SJCRH30 (cell line): ENCODE results near the gene NHSL1. TPM values are rescaled to one million over a fixed set of nuclear protein-coding genes. Genes with fewer than 3 reads are reported as not detected.

Source experiments
- DNase-seq, 2 experiments: peaks; one replicate each; pipeline ENCODE4 v3.0.0-alpha.2; 2015 to 2020
- H3K27ac ChIP-seq: fragments of 250-450 bp; sonication (Bioruptor Pico); 2 replicates; pipeline ENCODE4 v1.5.1; 2020; ENCODE audit warnings: mild to moderate bottlenecking, moderate library complexity
- H3K27me3 ChIP-seq: fragments of 250-450 bp; sonication (Bioruptor Pico); 2 replicates; pipeline ENCODE4 v1.5.1; 2020; ENCODE audit warnings: mild to moderate bottlenecking, moderate library complexity
- H3K36me3 ChIP-seq: fragments of 250-450 bp; sonication (Bioruptor Pico); 2 replicates; pipeline ENCODE4 v1.5.1; 2020; ENCODE audit warnings: mild to moderate bottlenecking, moderate library complexity
- H3K4me1 ChIP-seq: fragments of 250-450 bp; sonication (Bioruptor Pico); 2 replicates; pipeline ENCODE4 v1.5.1; 2020; ENCODE audit warnings: mild to moderate bottlenecking, moderate library complexity
- H3K4me3 ChIP-seq: fragments of 250-450 bp; sonication (Bioruptor Pico); 2 replicates; pipeline ENCODE4 v1.5.1; 2020; ENCODE audit warnings: mild to moderate bottlenecking, moderate library complexity
- H3K9me3 ChIP-seq: fragments of 250-450 bp; sonication (Bioruptor Pico); replicated peaks from 2 replicates; pipeline ENCODE4 v1.5.1; 2020; ENCODE audit warnings: mild to moderate bottlenecking, moderate library complexity
- total RNA-seq: library from RNA; depleted of rRNA; stranded (reverse); fragments of >200 nt; shearing (Covaris generic); gene quantifications from 2 replicates; pipeline ENCODE4 v1.2.3, GENCODE V29; 2014

NHSL1 gene
- total RNA-seq, 1 experiment from 2014 or later = 4.1 TPM

DNA sequence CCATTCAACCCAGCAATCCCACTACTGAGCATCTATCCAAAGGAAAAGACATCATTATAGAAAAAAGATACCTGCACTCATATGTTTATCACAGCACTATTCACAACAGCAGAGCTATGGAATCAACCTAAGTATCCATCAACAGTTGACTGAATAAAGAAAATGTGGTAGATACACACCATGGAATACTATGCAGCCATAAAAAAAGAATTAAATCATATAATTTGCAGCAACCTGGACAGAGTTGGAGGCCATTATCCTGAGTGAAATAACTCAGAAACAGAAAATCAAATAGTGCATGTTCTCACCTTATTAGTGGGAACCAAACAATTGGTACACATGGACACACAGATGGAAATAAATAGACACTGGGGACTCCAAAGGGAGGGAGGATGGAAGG lies 23.2 kb downstream of the NHSL1 start:
- Histone ChIP-seq H3K9me3 (no peaks in the 10 kb centered on the region), H3K27ac (no peak overlapping the region), H3K4me1 (no peaks in the 10 kb centered on the region), H3K27me3 (no peaks in the 10 kb centered on the region), H3K36me3 (no peaks in the 10 kb centered on the region; the same call in 1 of the 2 replicates), H3K4me3 (no peak overlapping the region)
- DNase-seq = no peak

- DNase-seq = no peak
- Histone ChIP-seq H3K36me3 (no peaks in the 10 kb centered on the region), H3K27me3 (no peaks in the 10 kb centered on the region), H3K4me1 (no peaks in the 10 kb centered on the region), H3K4me3 (no peak overlapping the region), H3K9me3 (no peaks in the 10 kb centered on the region), H3K27ac (no peak overlapping the region)
Measured at GRCh38 chr6:138473144-138473543, 26.1 kb downstream of the NHSL1 start.

- no peaks in the 10 kb centered on the region for H3K36me3 ChIP-seq
- H3K9me3 ChIP-seq = no peaks in the 10 kb centered on the region
- no peak overlapping the region for H3K27ac ChIP-seq
- no peaks in the 10 kb centered on the region for H3K4me1 ChIP-seq
- H3K4me3 ChIP-seq = no peak overlapping the region
- H3K27me3 ChIP-seq = no peaks in the 10 kb centered on the region
- DNase-seq = no peak
Measured at GRCh38 chr6:138468320-138469015, 30.8 kb downstream of the NHSL1 start.

- no peaks in the 10 kb centered on the region for H3K27me3 ChIP-seq
- no peak overlapping the region for H3K4me3 ChIP-seq
- DNase-seq = no peak
- no peaks in the 10 kb centered on the region for H3K36me3 ChIP-seq
- H3K27ac ChIP-seq = no peak overlapping the region
- no peaks in the 10 kb centered on the region for H3K4me1 ChIP-seq
- no peaks in the 10 kb centered on the region for H3K9me3 ChIP-seq
Measured at GRCh38 chr6:138467901-138468300, 31.4 kb downstream of the NHSL1 start.

DNA sequence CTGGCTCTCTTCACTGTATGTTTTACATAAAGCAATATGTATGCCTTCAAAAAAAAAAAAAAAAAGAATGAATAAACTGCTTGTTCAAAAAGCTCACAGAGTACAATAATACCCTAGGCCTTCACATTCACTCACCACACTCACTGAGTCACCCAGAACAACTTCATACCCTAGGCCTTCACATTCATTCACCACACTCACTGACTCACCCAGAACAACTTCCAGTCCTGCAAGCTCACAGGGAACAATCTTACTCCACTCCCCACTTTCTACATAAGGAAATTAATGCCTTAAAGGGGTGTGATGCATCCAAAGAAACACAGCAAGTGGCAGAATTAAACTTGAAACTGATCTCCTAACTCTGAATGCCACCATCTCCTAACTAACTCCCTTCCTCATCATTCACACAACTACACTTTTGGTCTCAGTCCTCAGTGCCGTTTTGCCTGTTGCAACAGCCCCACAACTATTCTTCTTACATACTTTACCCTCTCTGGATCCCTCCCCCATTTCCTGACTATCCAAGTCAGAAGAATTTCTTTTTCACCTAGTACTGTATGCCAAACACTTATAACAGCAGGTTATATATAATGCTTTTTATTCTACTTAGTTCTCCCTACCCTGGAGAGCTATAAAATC lies 34.2 kb downstream of the NHSL1 start:
- no peak overlapping the region for H3K4me3 ChIP-seq
- no peaks in the 10 kb centered on the region for H3K9me3 ChIP-seq
- DNase-seq = no peak
- no peak overlapping the region for H3K27ac ChIP-seq
- H3K36me3 ChIP-seq = no peaks in the 10 kb centered on the region
- no peaks in the 10 kb centered on the region for H3K27me3 ChIP-seq
- no peaks in the 10 kb centered on the region for H3K4me1 ChIP-seq

DNA sequence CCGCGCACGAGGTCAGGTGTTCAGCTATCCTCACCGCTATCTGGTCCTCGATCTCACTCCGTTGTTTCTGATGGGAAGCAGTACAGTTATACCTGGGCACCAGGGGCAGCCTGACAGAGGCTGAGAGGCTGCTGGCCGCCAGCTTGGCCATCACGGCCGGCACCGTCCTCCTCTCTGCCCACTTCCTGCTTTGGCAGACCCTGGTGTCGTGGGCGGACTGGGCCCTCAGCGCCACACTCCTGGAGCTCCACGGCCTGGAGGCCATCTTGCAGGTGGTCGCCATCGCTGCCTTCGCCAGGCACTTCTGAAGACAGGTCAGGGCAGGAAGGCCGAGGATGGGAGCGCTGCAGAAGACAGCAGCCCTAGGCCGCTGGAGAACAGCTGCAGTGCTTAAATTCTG lies 35.2 kb downstream of the NHSL1 start:
- DNase-seq = no peak
- Histone ChIP-seq H3K4me1 (no peaks in the 10 kb centered on the region), H3K9me3 (no peaks in the 10 kb centered on the region), H3K27ac (no peak overlapping the region), H3K36me3 (no peaks in the 10 kb centered on the region), H3K27me3 (no peaks in the 10 kb centered on the region), H3K4me3 (no peak overlapping the region)

GRCh38 chr6:138461647-138462046 lies 37.6 kb downstream of the NHSL1 start:
- Histone ChIP-seq H3K4me1 (no peaks in the 10 kb centered on the region), H3K9me3 (no peaks in the 10 kb centered on the region), H3K4me3 (no peak overlapping the region), H3K36me3 (no peaks in the 10 kb centered on the region), H3K27me3 (no peaks in the 10 kb centered on the region), H3K27ac (no peak overlapping the region)
- DNase-seq = no peak

DNA sequence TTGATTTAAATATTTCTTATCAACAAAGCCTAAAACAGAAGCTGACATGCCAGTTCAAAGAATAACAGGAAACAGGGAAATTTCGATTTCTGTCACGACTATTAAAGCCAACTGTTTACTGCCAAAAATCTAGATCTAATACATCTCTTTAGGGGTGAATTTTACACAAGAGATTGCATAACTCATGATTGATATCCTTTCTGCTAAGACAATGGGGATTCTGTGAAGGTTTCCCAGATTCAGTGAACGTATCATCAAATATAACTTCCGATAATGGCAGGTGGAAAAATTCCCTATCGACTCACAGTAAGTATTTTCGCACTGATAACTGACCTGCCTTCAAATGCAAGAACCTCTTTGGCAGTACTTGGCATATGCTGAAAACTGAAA lies 42.9 kb downstream of the NHSL1 start:
- DNase-seq = no peak
- Histone ChIP-seq H3K36me3 (no peaks in the 10 kb centered on the region), H3K4me3 (no peak overlapping the region)

DNA sequence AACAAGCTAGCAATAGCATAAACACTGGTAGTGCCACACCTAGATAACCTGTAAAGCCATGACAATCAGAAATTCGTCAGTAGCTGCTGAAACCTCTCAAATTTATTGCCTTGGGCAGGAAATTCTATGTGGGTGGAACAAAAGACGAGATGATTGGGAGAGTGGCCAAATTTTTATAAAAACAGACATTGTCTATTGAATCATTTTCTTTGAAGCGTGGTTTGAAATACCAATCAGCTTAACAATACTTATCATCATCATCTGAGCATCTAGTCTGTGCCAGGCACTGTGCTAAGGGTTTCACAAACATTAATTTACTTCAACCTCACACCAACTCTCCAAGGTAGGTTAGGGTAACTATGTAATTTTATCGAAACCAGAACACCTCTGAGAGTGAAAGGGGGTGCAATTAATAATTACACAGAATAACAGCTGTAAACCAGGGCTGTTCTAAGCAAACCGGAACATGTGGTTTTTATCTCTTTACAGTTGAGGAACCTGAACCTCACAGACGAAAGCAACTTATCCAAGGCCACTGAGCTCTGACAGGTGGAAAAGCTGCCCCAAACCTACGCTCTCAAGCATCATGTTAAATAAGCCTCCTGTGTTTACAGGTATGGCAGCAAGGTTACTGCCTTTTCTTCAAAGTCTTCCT lies 43.4 kb downstream of the NHSL1 start:
- Histone ChIP-seq H3K27me3 (no peaks in the 10 kb centered on the region), H3K9me3 (no peaks in the 10 kb centered on the region), H3K4me3 (no peak overlapping the region), H3K27ac (no peak overlapping the region), H3K4me1 (peaks cover 5% of the 10 kb centered on the region; the same call in 1 of the 2 replicates), H3K36me3 (no peaks in the 10 kb centered on the region)
- DNase-seq = no peak

More for the DNA sequence above, 42.9 kb downstream of the NHSL1 start:
- Histone ChIP-seq H3K27ac (no peak overlapping the region), H3K4me1 (peaks cover 5% of the 10 kb centered on the region; the same call in 1 of the 2 replicates), H3K27me3 (no peaks in the 10 kb centered on the region), H3K9me3 (no peaks in the 10 kb centered on the region)

- Histone ChIP-seq H3K36me3 (no peaks in the 10 kb centered on the region), H3K27ac (no peak overlapping the region), H3K4me3 (no peak overlapping the region), H3K27me3 (no peaks in the 10 kb centered on the region), H3K9me3 (no peaks in the 10 kb centered on the region), H3K4me1 (peaks cover 5% of the 10 kb centered on the region; the same call in 1 of the 2 replicates)
- DNase-seq = no peak
Measured at GRCh38 chr6:138454981-138455706, 44.1 kb downstream of the NHSL1 start.

DNA sequence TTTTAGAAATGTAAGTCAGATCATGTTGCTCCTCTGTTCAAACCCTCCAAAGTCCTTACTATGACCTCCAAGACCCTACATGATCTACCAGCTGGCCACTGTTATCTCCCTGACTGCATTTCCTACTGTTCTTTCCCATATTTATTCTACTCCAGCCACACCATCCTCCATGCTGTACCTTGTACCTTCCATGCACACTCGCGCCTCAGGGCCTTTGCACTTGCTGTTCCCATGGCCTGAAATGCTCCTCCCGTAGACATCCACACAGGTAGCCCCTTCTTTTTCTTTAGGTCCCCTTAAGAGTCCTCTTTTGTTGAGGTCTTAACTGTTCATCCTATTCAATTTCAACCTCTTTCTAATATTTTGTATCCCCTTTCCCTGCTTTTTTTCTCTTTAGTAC lies 48.3 kb downstream of the NHSL1 start:
- Histone ChIP-seq H3K27me3 (no peaks in the 10 kb centered on the region), H3K4me3 (no peak overlapping the region), H3K36me3 (no peaks in the 10 kb centered on the region), H3K9me3 (no peaks in the 10 kb centered on the region), H3K27ac (no peak overlapping the region), H3K4me1 (peaks cover 3% of the 10 kb centered on the region; the same call in 1 of the 2 replicates)
- no peak for DNase-seq

GRCh38 chr6:138450445-138450844 lies 48.8 kb downstream of the NHSL1 start:
- H3K4me3 ChIP-seq = no peak overlapping the region
- no peaks in the 10 kb centered on the region; the same call in 1 of the 2 replicates for H3K4me1 ChIP-seq
- H3K9me3 ChIP-seq = no peaks in the 10 kb centered on the region
- H3K27ac ChIP-seq = no peak overlapping the region
- H3K36me3 ChIP-seq = no peaks in the 10 kb centered on the region
- H3K27me3 ChIP-seq = no peaks in the 10 kb centered on the region
- no peak for DNase-seq

DNA sequence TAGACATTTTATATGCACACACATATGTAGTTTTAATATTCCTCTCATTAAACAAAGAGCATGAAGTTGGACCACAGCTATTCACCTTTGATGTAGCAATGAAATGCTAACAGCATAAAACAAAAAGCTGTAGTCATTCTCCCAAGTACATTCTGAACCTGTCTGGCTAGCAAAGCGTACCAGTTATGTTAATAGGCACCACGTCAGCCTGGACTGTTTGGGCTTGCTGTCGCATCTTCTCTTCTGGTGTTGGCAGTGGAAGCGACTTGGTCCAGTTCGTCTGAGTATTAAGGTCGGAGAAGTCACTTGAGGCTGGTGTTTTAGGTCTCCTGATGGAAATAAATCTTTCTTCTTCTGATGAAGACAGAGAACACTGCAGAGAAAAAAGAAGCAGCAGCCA lies 52.5 kb downstream of the NHSL1 start:
- no peak for DNase-seq
- H3K27me3 ChIP-seq = no peaks in the 10 kb centered on the region
- no peak overlapping the region for H3K27ac ChIP-seq
- H3K4me1 ChIP-seq = no peaks in the 10 kb centered on the region
- 0 out of 2 replicates have a peak, but pooled peaks cover 3% of the 10 kb centered on the region for H3K9me3 ChIP-seq
- no peaks in the 10 kb centered on the region; the same call in 1 of the 2 replicates for H3K36me3 ChIP-seq
- H3K4me3 ChIP-seq = no peak overlapping the region

DNA sequence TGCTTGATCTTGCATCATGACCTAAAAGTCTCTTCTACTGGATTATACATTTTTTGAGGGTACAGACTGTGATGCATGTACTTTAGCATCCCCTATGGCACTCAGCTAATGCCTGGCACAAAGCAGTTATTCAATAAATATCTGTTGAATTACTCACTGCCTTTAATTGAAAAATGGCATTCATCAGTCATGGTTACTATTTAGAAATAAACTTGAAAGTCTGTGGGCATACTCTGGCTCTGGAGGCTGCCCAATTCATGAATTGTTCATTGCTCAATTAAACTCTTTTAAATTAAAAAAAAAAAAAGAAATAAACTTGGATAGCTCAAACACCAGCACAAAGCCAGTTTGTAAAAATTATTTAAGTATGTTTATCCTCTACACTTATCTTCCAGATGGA lies 55.3 kb downstream of the NHSL1 start:
- DNase-seq = no peak
- H3K9me3 ChIP-seq = 0 out of 2 replicates have a peak, but pooled peaks cover 3% of the 10 kb centered on the region
- H3K27me3 ChIP-seq = no peaks in the 10 kb centered on the region
- H3K36me3 ChIP-seq = no peaks in the 10 kb centered on the region; the same call in 1 of the 2 replicates
- no peaks in the 10 kb centered on the region for H3K4me1 ChIP-seq
- no peak overlapping the region for H3K4me3 ChIP-seq
- no peak overlapping the region for H3K27ac ChIP-seq

DNA sequence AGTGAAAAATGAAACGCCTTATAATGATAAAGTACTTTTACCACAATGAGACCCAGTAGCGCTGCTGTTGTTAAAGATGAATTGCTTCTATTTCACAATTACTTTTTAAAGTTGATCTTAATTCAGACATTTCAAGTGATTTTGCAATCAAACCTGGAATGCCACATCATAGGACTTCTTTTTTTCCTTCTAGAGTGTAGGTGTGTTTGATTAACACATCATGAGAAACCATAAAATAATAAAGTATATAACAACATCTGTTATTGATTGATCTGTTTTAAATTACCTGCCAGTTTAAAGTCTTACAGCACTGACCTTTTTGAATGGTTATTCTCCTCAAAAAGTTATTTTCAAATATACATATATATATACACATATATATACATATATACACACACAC lies 56.6 kb downstream of the NHSL1 start:
- H3K4me3 ChIP-seq = no peak overlapping the region
- no peaks in the 10 kb centered on the region for H3K4me1 ChIP-seq
- H3K9me3 ChIP-seq = 0 out of 2 replicates have a peak, but pooled peaks cover 3% of the 10 kb centered on the region
- DNase-seq = no peak
- H3K36me3 ChIP-seq = no peaks in the 10 kb centered on the region; the same call in 1 of the 2 replicates
- no peaks in the 10 kb centered on the region for H3K27me3 ChIP-seq
- no peak overlapping the region for H3K27ac ChIP-seq
